Umbilical cord (tissue), 1 donor: Measurements from ENCODE around the gene RCOR3. TPM values are rescaled to one million over a fixed set of nuclear protein-coding genes. Genes with fewer than 3 reads are reported as not detected.

Experiments
- total RNA-seq: library from RNA; depleted of rRNA; stranded (reverse); fragments of >200 nt; gene quantifications from one replicate; pipeline ENCODE4 v1.2.3, GENCODE V29; 2014; ENCODE audit warnings: low replicate concordance; ENCODE audit not compliant: insufficient read depth

RCOR3 gene
- total RNA-seq, 1 donor from 2014 or later, result 45.3 TPM

Other genes starting within 250 kb of the RCOR3 start
- 1.2 TPM for gene KCNH1, start 125.2 kb upstream of the RCOR3 start, total RNA-seq
- gene TRAF5, start 67.5 kb downstream of the RCOR3 start, total RNA-seq, result 65.0 TPM
- gene RD3, start 232.8 kb downstream of the RCOR3 start, total RNA-seq, result 3.1 TPM